GM12878 (cell line): ENCODE results near the gene TCN1. TPM values are rescaled to one million over a fixed set of nuclear protein-coding genes. Genes with fewer than 3 reads are reported as not detected.

Experiments used
- BHLHE40 ChIP-seq, 2 experiments: fragments of 450-650 bp in 1 of 2; IDR thresholded peaks; 2 replicates each; pipeline ENCODE4 v1.6.1; 2011 to 2017; ENCODE audit warnings: low read depth in 2 of 2, borderline replicate concordance in 1 of 2, improper control_type of control experiment in 1 of 2, low read length in 1 of 2, mild to moderate bottlenecking in 1 of 2
- CREB1 ChIP-seq: IDR thresholded peaks from 2 replicates; pipeline ENCODE4 v1.6.1; 2012; ENCODE audit warnings: low read depth, mild to moderate bottlenecking, inconsistent platforms
- PAX5 ChIP-seq: IDR thresholded peaks from 2 replicates; pipeline ENCODE4 v1.6.1; 2011; ENCODE audit warnings: low read depth, low read length, borderline replicate concordance
- RAD51 ChIP-seq: fragments of 450-650 bp; IDR thresholded peaks from 2 replicates; pipeline ENCODE4 v1.6.1; 2016; ENCODE audit warnings: moderate library complexity, mild to moderate bottlenecking, inconsistent platforms
- SPI1 ChIP-seq: IDR thresholded peaks from 2 replicates; pipeline ENCODE4 v1.6.1; 2011; ENCODE audit warnings: low read depth, mild to moderate bottlenecking, low read length, moderate library complexity, borderline replicate concordance; ENCODE audit not compliant: insufficient read depth
- polyA plus RNA-seq, 11 experiments: library from polyadenylated mRNA; depleted of rRNA in 4 of 11; unstranded in 6 of 11; stranded (reverse) in 5 of 11; fragments of >200 nt; fragmentation: Nextera tagmentation in 4 of 11; fragmentation: Illumina TruSeq in 1 of 11; extraction: Ambion mirVana in 4 of 11; extraction: Trizol in 1 of 11; gene quantifications; 1 replicate in 1 of 11; 2 replicates in 10 of 11; pipeline versions ENCODE4 v1.2.1 to v1.2.3, GENCODE V29; 2011 to 2016; ENCODE audit warnings: inconsistent platforms in 2 of 11, missing spikeins in 2 of 11, low read depth in 1 of 11
- total RNA-seq, 4 experiments: library from RNA; depleted of rRNA in 3 of 4; stranded (reverse); fragments of >200 nt in 3 of 4; fragmentation: Illumina TruSeq in 1 of 4; extraction: Trizol in 1 of 4; gene quantifications; 2 replicates each; pipeline versions ENCODE4 v1.2.1 to v1.2.3, GENCODE V29; 2013 to 2021
- TF ChIP-seq, protein P1 (sequence below): IDR thresholded peaks from 2 replicates; pipeline ENCODE4 v1.6.1; 2012; ENCODE audit warnings: improper control_type of control experiment, low read depth, low read length; ENCODE audit not compliant: insufficient replicate concordance
- TF ChIP-seq, protein P2 (sequence below): fragments of 450-650 bp; IDR thresholded peaks from 2 replicates; pipeline ENCODE4 v1.6.1; 2017; ENCODE audit warnings: mild to moderate bottlenecking
- TF ChIP-seq, protein P3 (sequence below): fragments of 450-650 bp; formaldehyde crosslinking; IDR thresholded peaks from 2 replicates; pipeline ENCODE4 v1.4.0; 2022; ENCODE audit warnings: mild to moderate bottlenecking, moderate library complexity

Gene TCN1
- total and polyA plus RNA-seq, 10 of the 15 experiments (the other 5 are each of a cell fraction or from before 2014, with no cell fraction given) = not detected

DNA sequence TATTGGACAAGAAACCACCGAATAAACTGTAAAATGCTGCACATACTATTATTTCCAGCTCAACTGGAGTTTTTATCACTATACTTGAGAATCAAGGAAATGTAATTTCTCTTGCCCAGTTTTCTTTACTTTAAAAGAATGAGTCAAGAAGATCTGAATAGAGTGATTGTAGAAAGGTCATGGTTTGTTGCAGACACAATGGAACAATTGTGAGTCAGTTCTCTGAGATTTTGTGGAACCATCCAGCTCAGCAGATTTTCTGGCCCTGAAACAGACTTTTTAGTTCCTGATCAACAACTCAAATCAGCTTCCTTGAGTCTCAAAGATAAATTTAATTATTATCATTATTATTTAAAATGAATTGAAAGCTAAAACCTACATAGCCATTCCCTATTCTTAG lies 1.3 kb downstream of the TCN1 start (continued):
- TF ChIP-seq, protein P1, sequence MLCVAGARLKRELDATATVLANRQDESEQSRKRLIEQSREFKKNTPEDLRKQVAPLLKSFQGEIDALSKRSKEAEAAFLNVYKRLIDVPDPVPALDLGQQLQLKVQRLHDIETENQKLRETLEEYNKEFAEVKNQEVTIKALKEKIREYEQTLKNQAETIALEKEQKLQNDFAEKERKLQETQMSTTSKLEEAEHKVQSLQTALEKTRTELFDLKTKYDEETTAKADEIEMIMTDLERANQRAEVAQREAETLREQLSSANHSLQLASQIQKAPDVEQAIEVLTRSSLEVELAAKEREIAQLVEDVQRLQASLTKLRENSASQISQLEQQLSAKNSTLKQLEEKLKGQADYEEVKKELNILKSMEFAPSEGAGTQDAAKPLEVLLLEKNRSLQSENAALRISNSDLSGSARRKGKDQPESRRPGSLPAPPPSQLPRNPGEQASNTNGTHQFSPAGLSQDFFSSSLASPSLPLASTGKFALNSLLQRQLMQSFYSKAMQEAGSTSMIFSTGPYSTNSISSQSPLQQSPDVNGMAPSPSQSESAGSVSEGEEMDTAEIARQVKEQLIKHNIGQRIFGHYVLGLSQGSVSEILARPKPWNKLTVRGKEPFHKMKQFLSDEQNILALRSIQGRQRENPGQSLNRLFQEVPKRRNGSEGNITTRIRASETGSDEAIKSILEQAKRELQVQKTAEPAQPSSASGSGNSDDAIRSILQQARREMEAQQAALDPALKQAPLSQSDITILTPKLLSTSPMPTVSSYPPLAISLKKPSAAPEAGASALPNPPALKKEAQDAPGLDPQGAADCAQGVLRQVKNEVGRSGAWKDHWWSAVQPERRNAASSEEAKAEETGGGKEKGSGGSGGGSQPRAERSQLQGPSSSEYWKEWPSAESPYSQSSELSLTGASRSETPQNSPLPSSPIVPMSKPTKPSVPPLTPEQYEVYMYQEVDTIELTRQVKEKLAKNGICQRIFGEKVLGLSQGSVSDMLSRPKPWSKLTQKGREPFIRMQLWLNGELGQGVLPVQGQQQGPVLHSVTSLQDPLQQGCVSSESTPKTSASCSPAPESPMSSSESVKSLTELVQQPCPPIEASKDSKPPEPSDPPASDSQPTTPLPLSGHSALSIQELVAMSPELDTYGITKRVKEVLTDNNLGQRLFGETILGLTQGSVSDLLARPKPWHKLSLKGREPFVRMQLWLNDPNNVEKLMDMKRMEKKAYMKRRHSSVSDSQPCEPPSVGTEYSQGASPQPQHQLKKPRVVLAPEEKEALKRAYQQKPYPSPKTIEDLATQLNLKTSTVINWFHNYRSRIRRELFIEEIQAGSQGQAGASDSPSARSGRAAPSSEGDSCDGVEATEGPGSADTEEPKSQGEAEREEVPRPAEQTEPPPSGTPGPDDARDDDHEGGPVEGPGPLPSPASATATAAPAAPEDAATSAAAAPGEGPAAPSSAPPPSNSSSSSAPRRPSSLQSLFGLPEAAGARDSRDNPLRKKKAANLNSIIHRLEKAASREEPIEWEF = no peak
- TF ChIP-seq CREB1 = no peak
- TF ChIP-seq PAX5 = no peak
- no peak for TF ChIP-seq RAD51
- TF ChIP-seq, protein P2, sequence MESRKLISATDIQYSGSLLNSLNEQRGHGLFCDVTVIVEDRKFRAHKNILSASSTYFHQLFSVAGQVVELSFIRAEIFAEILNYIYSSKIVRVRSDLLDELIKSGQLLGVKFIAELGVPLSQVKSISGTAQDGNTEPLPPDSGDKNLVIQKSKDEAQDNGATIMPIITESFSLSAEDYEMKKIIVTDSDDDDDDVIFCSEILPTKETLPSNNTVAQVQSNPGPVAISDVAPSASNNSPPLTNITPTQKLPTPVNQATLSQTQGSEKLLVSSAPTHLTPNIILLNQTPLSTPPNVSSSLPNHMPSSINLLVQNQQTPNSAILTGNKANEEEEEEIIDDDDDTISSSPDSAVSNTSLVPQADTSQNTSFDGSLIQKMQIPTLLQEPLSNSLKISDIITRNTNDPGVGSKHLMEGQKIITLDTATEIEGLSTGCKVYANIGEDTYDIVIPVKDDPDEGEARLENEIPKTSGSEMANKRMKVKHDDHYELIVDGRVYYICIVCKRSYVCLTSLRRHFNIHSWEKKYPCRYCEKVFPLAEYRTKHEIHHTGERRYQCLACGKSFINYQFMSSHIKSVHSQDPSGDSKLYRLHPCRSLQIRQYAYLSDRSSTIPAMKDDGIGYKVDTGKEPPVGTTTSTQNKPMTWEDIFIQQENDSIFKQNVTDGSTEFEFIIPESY = no peak
- no peak for TF ChIP-seq SPI1
- TF ChIP-seq, protein P3, sequence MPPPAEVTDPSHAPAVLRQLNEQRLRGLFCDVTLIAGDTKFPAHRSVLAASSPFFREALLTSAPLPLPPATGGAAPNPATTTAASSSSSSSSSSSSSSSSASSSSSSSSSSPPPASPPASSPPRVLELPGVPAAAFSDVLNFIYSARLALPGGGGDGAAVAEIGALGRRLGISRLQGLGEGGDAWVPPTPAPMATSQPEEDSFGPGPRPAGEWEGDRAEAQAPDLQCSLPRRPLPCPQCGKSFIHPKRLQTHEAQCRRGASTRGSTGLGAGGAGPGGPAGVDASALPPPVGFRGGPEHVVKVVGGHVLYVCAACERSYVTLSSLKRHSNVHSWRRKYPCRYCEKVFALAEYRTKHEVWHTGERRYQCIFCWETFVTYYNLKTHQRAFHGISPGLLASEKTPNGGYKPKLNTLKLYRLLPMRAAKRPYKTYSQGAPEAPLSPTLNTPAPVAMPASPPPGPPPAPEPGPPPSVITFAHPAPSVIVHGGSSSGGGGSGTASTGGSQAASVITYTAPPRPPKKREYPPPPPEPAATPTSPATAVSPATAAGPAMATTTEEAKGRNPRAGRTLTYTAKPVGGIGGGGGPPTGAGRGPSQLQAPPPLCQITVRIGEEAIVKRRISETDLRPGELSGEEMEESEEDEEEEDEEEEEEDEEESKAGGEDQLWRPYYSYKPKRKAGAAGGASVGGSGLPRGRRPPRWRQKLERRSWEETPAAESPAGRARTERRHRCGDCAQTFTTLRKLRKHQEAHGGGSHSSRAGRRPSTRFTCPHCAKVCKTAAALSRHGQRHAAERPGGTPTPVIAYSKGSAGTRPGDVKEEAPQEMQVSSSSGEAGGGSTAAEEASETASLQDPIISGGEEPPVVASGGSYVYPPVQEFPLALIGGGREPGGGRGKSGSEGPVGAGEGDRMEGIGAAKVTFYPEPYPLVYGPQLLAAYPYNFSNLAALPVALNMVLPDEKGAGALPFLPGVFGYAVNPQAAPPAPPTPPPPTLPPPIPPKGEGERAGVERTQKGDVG (CRISPR knock-in tag) = no peak
- TF ChIP-seq BHLHE40 (IDR thresholded peaks at IDR 0.05; ENCODE audit: borderline replicate concordance in 1 of 2, low read depth in 2 of 2, low read length in 1 of 2) = no peak
